ENCODE measurements around the gene FAM200B.

DNA sequence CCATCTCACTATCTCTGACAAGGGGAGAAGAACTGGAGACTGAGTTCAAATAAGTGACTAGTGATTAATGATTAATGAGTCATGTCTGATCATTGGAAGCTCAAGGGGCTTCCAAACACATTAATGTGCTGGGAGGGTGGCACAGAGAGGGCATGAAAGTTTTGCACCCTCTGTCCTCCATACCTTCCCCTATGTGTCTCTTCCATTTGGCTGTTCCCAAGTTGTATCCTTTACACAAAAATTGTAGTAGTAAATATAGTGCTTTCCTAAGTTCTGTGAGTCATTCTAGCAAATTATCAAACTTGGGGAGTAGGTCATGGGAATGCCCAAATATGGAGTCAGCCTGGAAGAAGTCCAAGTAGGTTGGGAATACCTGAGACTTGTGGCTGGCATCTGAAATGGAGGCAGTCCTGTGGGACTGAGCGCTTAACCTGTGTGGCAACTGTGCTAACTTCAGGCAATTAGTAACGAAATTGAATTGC lies 4.1 kb upstream of the FAM200B start:
- TF ChIP-seq NANOG (IDR thresholded peaks at IDR 0.05; ENCODE audit: borderline replicate concordance): no peak
- TF ChIP-seq POLR2AphosphoS5 (IDR thresholded peaks at IDR 0.05; ENCODE audit: low read depth): no peak
- TF ChIP-seq, protein P1, sequence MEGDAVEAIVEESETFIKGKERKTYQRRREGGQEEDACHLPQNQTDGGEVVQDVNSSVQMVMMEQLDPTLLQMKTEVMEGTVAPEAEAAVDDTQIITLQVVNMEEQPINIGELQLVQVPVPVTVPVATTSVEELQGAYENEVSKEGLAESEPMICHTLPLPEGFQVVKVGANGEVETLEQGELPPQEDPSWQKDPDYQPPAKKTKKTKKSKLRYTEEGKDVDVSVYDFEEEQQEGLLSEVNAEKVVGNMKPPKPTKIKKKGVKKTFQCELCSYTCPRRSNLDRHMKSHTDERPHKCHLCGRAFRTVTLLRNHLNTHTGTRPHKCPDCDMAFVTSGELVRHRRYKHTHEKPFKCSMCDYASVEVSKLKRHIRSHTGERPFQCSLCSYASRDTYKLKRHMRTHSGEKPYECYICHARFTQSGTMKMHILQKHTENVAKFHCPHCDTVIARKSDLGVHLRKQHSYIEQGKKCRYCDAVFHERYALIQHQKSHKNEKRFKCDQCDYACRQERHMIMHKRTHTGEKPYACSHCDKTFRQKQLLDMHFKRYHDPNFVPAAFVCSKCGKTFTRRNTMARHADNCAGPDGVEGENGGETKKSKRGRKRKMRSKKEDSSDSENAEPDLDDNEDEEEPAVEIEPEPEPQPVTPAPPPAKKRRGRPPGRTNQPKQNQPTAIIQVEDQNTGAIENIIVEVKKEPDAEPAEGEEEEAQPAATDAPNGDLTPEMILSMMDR (conservative IDR thresholded peaks at IDR 0.05; ENCODE audit: low read depth in 2 of 2): no peak
- no peak for TF ChIP-seq EZH2 (IDR thresholded peaks at IDR 0.05; ENCODE audit: low read depth, unreplicated experiment)
- TF ChIP-seq ZNF114 (CRISPR knock-in tag; IDR thresholded peaks at IDR 0.05): no peak
- no peak for TF ChIP-seq JUNB (IDR thresholded peaks at IDR 0.05; ENCODE audit: unreplicated experiment)
- TF ChIP-seq, protein P2, sequence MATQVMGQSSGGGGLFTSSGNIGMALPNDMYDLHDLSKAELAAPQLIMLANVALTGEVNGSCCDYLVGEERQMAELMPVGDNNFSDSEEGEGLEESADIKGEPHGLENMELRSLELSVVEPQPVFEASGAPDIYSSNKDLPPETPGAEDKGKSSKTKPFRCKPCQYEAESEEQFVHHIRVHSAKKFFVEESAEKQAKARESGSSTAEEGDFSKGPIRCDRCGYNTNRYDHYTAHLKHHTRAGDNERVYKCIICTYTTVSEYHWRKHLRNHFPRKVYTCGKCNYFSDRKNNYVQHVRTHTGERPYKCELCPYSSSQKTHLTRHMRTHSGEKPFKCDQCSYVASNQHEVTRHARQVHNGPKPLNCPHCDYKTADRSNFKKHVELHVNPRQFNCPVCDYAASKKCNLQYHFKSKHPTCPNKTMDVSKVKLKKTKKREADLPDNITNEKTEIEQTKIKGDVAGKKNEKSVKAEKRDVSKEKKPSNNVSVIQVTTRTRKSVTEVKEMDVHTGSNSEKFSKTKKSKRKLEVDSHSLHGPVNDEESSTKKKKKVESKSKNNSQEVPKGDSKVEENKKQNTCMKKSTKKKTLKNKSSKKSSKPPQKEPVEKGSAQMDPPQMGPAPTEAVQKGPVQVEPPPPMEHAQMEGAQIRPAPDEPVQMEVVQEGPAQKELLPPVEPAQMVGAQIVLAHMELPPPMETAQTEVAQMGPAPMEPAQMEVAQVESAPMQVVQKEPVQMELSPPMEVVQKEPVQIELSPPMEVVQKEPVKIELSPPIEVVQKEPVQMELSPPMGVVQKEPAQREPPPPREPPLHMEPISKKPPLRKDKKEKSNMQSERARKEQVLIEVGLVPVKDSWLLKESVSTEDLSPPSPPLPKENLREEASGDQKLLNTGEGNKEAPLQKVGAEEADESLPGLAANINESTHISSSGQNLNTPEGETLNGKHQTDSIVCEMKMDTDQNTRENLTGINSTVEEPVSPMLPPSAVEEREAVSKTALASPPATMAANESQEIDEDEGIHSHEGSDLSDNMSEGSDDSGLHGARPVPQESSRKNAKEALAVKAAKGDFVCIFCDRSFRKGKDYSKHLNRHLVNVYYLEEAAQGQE (IDR thresholded peaks at IDR 0.05; ENCODE audit: unreplicated experiment): no peak
- TF ChIP-seq EZH2phosphoT487 (IDR thresholded peaks at IDR 0.05; ENCODE audit: unreplicated experiment): no peak
- TF ChIP-seq, protein P3, sequence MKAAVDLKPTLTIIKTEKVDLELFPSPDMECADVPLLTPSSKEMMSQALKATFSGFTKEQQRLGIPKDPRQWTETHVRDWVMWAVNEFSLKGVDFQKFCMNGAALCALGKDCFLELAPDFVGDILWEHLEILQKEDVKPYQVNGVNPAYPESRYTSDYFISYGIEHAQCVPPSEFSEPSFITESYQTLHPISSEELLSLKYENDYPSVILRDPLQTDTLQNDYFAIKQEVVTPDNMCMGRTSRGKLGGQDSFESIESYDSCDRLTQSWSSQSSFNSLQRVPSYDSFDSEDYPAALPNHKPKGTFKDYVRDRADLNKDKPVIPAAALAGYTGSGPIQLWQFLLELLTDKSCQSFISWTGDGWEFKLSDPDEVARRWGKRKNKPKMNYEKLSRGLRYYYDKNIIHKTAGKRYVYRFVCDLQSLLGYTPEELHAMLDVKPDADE (IDR thresholded peaks at IDR 0.05): no peak
- TF ChIP-seq CREB1 (CRISPR knock-in tag; IDR thresholded peaks at IDR 0.05; ENCODE audit: low read depth): no peak
- no peak for TF ChIP-seq ZNF331 (CRISPR knock-in tag; IDR thresholded peaks at IDR 0.05; ENCODE audit: low read depth)
- no peak for TF ChIP-seq STAT1 (IDR thresholded peaks at IDR 0.05; ENCODE audit: unreplicated experiment)
- TF ChIP-seq, protein P4, sequence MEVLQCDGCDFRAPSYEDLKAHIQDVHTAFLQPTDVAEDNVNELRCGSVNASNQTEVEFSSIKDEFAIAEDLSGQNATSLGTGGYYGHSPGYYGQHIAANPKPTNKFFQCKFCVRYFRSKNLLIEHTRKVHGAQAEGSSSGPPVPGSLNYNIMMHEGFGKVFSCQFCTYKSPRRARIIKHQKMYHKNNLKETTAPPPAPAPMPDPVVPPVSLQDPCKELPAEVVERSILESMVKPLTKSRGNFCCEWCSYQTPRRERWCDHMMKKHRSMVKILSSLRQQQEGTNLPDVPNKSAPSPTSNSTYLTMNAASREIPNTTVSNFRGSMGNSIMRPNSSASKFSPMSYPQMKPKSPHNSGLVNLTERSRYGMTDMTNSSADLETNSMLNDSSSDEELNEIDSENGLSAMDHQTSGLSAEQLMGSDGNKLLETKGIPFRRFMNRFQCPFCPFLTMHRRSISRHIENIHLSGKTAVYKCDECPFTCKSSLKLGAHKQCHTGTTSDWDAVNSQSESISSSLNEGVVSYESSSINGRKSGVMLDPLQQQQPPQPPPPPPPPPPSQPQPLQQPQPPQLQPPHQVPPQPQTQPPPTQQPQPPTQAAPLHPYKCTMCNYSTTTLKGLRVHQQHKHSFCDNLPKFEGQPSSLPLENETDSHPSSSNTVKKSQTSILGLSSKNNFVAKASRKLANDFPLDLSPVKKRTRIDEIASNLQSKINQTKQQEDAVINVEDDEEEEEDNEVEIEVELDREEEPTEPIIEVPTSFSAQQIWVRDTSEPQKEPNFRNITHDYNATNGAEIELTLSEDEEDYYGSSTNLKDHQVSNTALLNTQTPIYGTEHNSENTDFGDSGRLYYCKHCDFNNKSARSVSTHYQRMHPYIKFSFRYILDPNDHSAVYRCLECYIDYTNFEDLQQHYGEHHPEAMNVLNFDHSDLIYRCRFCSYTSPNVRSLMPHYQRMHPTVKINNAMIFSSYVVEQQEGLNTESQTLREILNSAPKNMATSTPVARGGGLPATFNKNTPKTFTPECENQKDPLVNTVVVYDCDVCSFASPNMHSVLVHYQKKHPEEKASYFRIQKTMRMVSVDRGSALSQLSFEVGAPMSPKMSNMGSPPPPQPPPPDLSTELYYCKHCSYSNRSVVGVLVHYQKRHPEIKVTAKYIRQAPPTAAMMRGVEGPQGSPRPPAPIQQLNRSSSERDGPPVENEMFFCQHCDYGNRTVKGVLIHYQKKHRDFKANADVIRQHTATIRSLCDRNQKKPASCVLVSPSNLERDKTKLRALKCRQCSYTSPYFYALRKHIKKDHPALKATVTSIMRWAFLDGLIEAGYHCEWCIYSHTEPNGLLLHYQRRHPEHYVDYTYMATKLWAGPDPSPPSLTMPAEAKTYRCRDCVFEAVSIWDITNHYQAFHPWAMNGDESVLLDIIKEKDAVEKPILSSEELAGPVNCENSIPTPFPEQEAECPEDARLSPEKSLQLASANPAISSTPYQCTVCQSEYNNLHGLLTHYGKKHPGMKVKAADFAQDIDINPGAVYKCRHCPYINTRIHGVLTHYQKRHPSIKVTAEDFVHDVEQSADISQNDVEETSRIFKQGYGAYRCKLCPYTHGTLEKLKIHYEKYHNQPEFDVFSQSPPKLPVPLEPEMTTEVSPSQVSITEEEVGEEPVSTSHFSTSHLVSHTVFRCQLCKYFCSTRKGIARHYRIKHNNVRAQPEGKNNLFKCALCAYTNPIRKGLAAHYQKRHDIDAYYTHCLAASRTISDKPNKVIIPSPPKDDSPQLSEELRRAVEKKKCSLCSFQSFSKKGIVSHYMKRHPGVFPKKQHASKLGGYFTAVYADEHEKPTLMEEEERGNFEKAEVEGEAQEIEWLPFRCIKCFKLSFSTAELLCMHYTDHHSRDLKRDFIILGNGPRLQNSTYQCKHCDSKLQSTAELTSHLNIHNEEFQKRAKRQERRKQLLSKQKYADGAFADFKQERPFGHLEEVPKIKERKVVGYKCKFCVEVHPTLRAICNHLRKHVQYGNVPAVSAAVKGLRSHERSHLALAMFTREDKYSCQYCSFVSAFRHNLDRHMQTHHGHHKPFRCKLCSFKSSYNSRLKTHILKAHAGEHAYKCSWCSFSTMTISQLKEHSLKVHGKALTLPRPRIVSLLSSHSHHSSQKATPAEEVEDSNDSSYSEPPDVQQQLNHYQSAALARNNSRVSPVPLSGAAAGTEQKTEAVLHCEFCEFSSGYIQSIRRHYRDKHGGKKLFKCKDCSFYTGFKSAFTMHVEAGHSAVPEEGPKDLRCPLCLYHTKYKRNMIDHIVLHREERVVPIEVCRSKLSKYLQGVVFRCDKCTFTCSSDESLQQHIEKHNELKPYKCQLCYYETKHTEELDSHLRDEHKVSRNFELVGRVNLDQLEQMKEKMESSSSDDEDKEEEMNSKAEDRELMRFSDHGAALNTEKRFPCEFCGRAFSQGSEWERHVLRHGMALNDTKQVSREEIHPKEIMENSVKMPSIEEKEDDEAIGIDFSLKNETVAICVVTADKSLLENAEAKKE (CRISPR knock-in tag; IDR thresholded peaks at IDR 0.05): no peak

Measured in GM23338 (cell line).